Hepatocyte (in vitro differentiated cells): ENCODE data around the gene PPEF1. TPM values are rescaled to one million over a fixed set of nuclear protein-coding genes. Genes with fewer than 3 reads are reported as not detected.

Experiments used
- DNase-seq: peaks from one replicate; pipeline ENCODE4 v3.0.0-alpha.2; 2016; ENCODE audit warnings: low spot score
- H2AFZ ChIP-seq: fragments of 200-600 bp; sonication (generic); 2 replicates; pipeline ENCODE4 v1.6.0; 2016; ENCODE audit warnings: antibody characterized with exemption, mild to moderate bottlenecking
- H3K27ac ChIP-seq: fragments of 200-600 bp; sonication (generic); 2 replicates; pipeline ENCODE4 v1.5.1; 2016; ENCODE audit warnings: mild to moderate bottlenecking
- H3K27me3 ChIP-seq: fragments of 200-600 bp; sonication (generic); 2 replicates; pipeline ENCODE4 v1.6.1; 2016
- H3K36me3 ChIP-seq: fragments of 200-600 bp; sonication (generic); replicated peaks from 2 replicates; pipeline ENCODE4 v1.5.1; 2016; ENCODE audit warnings: low read depth; ENCODE audit not compliant: insufficient read depth
- H3K4me1 ChIP-seq: fragments of 200-600 bp; sonication (generic); 2 replicates; pipeline ENCODE4 v1.5.1; 2016; ENCODE audit warnings: mild to moderate bottlenecking, moderate library complexity; ENCODE audit not compliant: insufficient read depth
- H3K4me2 ChIP-seq: fragments of 200-600 bp; sonication (generic); 2 replicates; pipeline ENCODE4 v1.6.0; 2016
- H3K4me3 ChIP-seq: fragments of 200-600 bp; sonication (generic); 2 replicates; pipeline ENCODE4 v1.5.1; 2016; ENCODE audit warnings: mild to moderate bottlenecking
- H3K79me2 ChIP-seq: fragments of 200-600 bp; sonication (generic); 2 replicates; pipeline ENCODE4 v1.6.0; 2017; ENCODE audit warnings: mild to moderate bottlenecking
- H3K9me2 ChIP-seq: fragments of 200-600 bp; sonication (generic); replicated peaks from 2 replicates; pipeline ENCODE4 v1.6.0; 2017; ENCODE audit warnings: mild to moderate bottlenecking; ENCODE audit not compliant: insufficient read depth
- H3K9me3 ChIP-seq: fragments of 200-600 bp; sonication (generic); 2 replicates; pipeline ENCODE4 v1.5.1; 2016; ENCODE audit warnings: low read depth, mild to moderate bottlenecking
- H4K20me1 ChIP-seq: fragments of 200-600 bp; sonication (generic); 2 replicates; pipeline ENCODE4 v1.6.0; 2016; ENCODE audit warnings: mild to moderate bottlenecking; ENCODE audit not compliant: insufficient read depth, poor library complexity, severe bottlenecking
- CTCF ChIP-seq: fragments of 200-600 bp; sonication (generic); IDR thresholded peaks from 2 replicates; pipeline ENCODE4 v1.5.1; 2016; ENCODE audit warnings: antibody characterized with exemption, mild to moderate bottlenecking; ENCODE audit not compliant: poor library complexity
- EZH2 ChIP-seq: fragments of 200-600 bp; sonication (generic); IDR thresholded peaks from 2 replicates; pipeline ENCODE4 v1.6.1; 2016; ENCODE audit warnings: antibody characterized with exemption, mild to moderate bottlenecking, borderline replicate concordance
- EZH2phosphoT487 ChIP-seq: fragments of 200-600 bp; sonication (generic); IDR thresholded peaks from one replicate; pipeline ENCODE4 v1.6.1; 2018; ENCODE audit warnings: antibody characterized with exemption, mild to moderate bottlenecking, low read depth, moderate library complexity; ENCODE audit not compliant: unreplicated experiment, severe bottlenecking
- WGBS: methylation state at CpG from one replicate; pipeline ENCODE4 v1.1.6; 2016; ENCODE audit warnings: low lambda C conversion rate; ENCODE audit errors: missing lambda C conversion rate; 5-methylcytosine and 5-hydroxymethylcytosine counted together
- polyA plus RNA-seq: library from polyadenylated mRNA; unstranded; fragments of >200 nt; fragmentation: Nextera tagmentation; extraction: Ambion mirVana; gene quantifications from 2 replicates; pipeline ENCODE4 v1.2.1, GENCODE V29; 2016
- total RNA-seq: library from RNA; depleted of rRNA; stranded (reverse); fragments of >200 nt; gene quantifications from 2 replicates; pipeline ENCODE4 v1.2.3, GENCODE V29; 2014

Gene PPEF1
- total RNA-seq (0.36 and 3.1 TPM in 2 replicates), polyA plus RNA-seq (0.22 and 0.57 TPM in 2 replicates)

GRCh38 chrX:18707426-18708049 is at the start of gene PPEF1:
PPEF1 (plus strand) TSS chrX:18707645; CDS start chrX:18707781, 136 bp downstream.
- H3K27me3 ChIP-seq = no peaks in the 10 kb centered on the region
- H2AFZ ChIP-seq = no peak within 1 kb of the TSS
- H3K4me1 ChIP-seq = no peaks in the 10 kb centered on the region
- no peak within 1 kb of the TSS for H3K27ac ChIP-seq
- no peaks in the 10 kb centered on the region for H3K9me3 ChIP-seq
- no peak for DNase-seq
- H3K36me3 ChIP-seq = no peaks in the 10 kb centered on the region
- H3K4me3 ChIP-seq = no peak within 1 kb of the TSS
- H3K9me2 ChIP-seq = no peaks in the 10 kb centered on the region
- H3K79me2 ChIP-seq = no peaks in the 10 kb centered on the region
- no peaks in the 10 kb centered on the region for H4K20me1 ChIP-seq
- WGBS = 52% methylated on average over 8 of the region's 8 CpGs
- TF ChIP-seq EZH2 (no peak), CTCF (no peak), EZH2phosphoT487 (no peak)
- no peak within 1 kb of the TSS for H3K4me2 ChIP-seq

- H3K4me3 ChIP-seq = no peak overlapping the region
- H3K27ac ChIP-seq = no peak overlapping the region
- H3K4me1 ChIP-seq = no peaks in the 10 kb centered on the region
- H3K4me2 ChIP-seq = no peak overlapping the region
- no peaks in the 10 kb centered on the region for H4K20me1 ChIP-seq
- DNase-seq = no peak
- no peak for TF ChIP-seq EZH2
- no peak for TF ChIP-seq CTCF
- no peak for TF ChIP-seq EZH2phosphoT487
- H2AFZ ChIP-seq = no peak overlapping the region
- no peaks in the 10 kb centered on the region for H3K79me2 ChIP-seq
- H3K9me3 ChIP-seq = no peaks in the 10 kb centered on the region
- WGBS = 80% methylated on average over 12 of the region's 12 CpGs
- H3K9me2 ChIP-seq = no peaks in the 10 kb centered on the region
- no peaks in the 10 kb centered on the region for H3K36me3 ChIP-seq
- no peaks in the 10 kb centered on the region for H3K27me3 ChIP-seq
Observed at GRCh38 chrX:18661273-18661672, 46.2 kb upstream of the PPEF1 start.

- no peak for DNase-seq
- H2AFZ ChIP-seq = no peak overlapping the region
- H3K4me3 ChIP-seq = no peak overlapping the region
- H3K4me1 ChIP-seq = no peaks in the 10 kb centered on the region
- no peaks in the 10 kb centered on the region for H4K20me1 ChIP-seq
- H3K79me2 ChIP-seq = no peaks in the 10 kb centered on the region
- H3K9me2 ChIP-seq = no peaks in the 10 kb centered on the region
- no peaks in the 10 kb centered on the region for H3K27me3 ChIP-seq
- no peaks in the 10 kb centered on the region for H3K36me3 ChIP-seq
- no peak overlapping the region for H3K4me2 ChIP-seq
- WGBS = 82% methylated on average over 8 of the region's 8 CpGs
- TF ChIP-seq CTCF = no peak
- TF ChIP-seq EZH2phosphoT487 = no peak
- TF ChIP-seq EZH2 = no peak
- H3K27ac ChIP-seq = no peak overlapping the region
- no peaks in the 10 kb centered on the region for H3K9me3 ChIP-seq
Observed at GRCh38 chrX:18664947-18665346, 42.5 kb upstream of the PPEF1 start.

GRCh38 chrX:18666614-18667013 is 40.8 kb upstream of the PPEF1 start:
- no peaks in the 10 kb centered on the region for H3K4me1 ChIP-seq
- no peak overlapping the region for H3K4me3 ChIP-seq
- H3K4me2 ChIP-seq = no peak overlapping the region
- H3K27ac ChIP-seq = no peak overlapping the region
- no peak for DNase-seq
- TF ChIP-seq CTCF = no peak
- no peak for TF ChIP-seq EZH2phosphoT487
- no peak for TF ChIP-seq EZH2
- no peaks in the 10 kb centered on the region for H3K79me2 ChIP-seq
- no peaks in the 10 kb centered on the region for H3K36me3 ChIP-seq
- 87% methylated on average over 15 of the region's 15 CpGs for WGBS
- H3K9me3 ChIP-seq = no peaks in the 10 kb centered on the region
- H2AFZ ChIP-seq = no peak overlapping the region
- no peaks in the 10 kb centered on the region for H3K27me3 ChIP-seq
- no peaks in the 10 kb centered on the region for H4K20me1 ChIP-seq
- H3K9me2 ChIP-seq = no peaks in the 10 kb centered on the region
